Sciatic nerve (tissue), 2 donors: ENCODE results near the gene TASP1. TPM values are rescaled to one million over a fixed set of nuclear protein-coding genes. Genes with fewer than 3 reads are reported as not detected.
"Not testable (repeated sequence)": the region's sequence is repeated elsewhere in the genome, so short reads cannot be mapped to it uniquely, and the experiment has no call there.

Source experiments
- ATAC-seq: fragments of 200-7000 bp; cut with Tn5 transposase; one replicate; pipeline ENCODE4 v1.9.1; 2020; ENCODE audit warnings: mild to moderate bottlenecking, moderate library complexity
- DNase-seq: peaks from one replicate; pipeline ENCODE4 v3.0.0-alpha.2; 2020; ENCODE audit warnings: low spot score
- intact Hi-C: fragments of 100-400 bp; cut with DNase I; formaldehyde crosslinking; loops from one replicate; pipeline ENCODE4 v1.14.2; 2022
- total RNA-seq: library from RNA; stranded (reverse); fragmentation: NEBNext Ultra II Directional; extraction: Animal tissue kit (Norgen Biotek cat#: 25700); gene quantifications from one replicate; pipeline ENCODE4 v1.2.1, GENCODE V29; 2021
- donor health status: DM: no; HTN: no; CAD: no.
- donor health status: DM: no; HTN: no; CAD: no.

TASP1 gene
- total RNA-seq, 1 donor from 2014 or later = 22.7 TPM

DNA sequence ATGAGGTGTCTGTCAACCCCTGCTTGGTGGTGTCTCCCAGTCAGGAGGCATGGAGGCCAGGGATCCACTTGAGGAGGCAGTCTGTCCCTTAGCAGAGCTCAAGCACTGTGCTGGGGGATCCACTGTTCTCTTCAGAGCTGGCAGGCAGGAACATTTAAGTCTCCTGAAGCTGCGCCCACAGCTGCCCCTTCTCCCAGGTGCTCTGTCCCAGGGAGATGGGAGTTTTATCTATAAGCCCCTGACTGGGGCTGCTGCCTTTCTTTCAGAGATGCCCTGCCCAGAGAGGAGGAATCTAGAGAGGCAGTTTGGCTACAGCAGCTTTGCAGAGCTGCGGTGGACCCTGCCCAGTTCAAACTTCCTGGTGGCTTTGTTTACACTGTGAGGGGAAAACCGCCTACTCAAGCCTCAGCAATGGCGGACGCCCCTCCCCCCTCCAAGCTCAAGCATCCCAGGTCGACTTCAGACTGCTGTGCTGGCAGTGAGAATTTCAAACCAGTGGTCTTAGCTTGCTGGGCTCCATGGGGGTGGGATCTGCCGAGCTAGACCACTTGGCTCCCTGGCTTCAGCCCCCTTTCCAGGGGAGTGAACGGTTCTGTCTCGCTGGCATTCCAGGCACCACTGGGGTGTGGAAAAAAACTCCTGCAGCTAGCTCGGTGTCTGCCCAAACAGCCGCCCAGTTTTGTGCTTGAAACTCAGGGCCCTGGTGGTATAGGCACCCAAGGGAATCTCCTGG lies 258.1 kb downstream of the TASP1 start:
- DNase-seq, intact Hi-C loops, ATAC-seq: not testable (repeated sequence)

DNA sequence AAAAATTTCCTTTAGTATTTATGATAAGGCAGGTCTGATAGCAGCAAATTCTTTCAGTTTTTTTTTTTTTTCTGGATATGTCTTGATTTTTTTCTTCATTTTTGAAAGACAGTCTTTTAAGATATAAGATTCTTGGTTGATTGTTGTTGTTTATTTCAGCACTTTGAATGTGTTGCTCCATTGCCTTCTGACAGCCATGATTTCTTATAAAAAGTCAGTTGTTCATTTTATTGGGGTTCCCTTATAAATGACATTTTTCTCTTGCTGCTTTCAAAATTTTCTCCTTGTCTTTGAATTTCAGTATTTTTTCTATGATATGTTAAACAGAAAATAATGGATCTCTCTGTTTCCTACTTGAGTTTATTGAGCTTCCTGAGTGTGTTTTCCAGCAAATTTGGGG lies 265.3 kb downstream of the TASP1 start:
- ATAC-seq = no peak
- DNase-seq = no peak
- intact Hi-C loops = no loop called here

DNA sequence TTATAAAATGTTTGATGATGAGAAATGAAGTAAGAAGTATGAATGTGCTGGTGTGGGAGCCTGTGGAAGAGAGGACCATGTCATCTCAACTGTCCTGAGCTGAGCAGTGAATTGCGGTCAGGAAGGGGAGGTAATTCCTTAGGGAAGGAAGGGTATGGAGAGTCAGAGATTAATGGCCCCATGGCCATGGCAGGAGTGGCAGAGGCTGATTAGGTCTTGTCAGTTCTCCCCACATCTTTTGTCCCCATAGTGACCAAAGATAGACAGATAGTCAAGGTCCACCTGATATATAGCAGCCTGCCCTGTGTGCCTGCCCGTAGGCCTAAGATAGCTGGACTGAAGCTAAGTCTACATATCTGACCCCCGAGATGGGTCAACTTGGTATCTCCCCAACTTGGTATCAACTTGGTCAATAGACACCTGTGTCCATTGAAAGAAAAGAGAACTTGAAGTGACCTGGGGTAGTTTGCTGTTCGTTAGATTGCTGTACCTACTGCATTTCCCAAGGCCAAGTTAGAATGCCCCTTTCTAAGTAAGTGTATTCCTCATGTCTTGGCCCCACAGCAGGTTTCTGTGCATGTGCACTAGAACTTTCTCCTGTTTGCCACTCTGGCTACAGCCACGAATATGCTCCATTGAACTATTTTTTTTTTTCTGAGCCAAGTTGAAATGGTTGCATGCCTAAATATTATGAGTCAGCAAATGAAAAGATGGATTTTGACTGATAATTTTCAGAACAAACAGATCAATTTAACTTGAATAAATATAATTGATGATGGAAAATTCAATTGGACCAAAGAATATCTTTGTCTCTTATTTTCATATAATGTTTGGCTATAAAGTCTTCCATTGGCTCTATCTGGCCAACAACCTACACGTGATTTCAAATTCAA lies 274.2 kb downstream of the TASP1 start:
- intact Hi-C loops = no loop called here
- no peak for DNase-seq
- ATAC-seq = no peak

DNA sequence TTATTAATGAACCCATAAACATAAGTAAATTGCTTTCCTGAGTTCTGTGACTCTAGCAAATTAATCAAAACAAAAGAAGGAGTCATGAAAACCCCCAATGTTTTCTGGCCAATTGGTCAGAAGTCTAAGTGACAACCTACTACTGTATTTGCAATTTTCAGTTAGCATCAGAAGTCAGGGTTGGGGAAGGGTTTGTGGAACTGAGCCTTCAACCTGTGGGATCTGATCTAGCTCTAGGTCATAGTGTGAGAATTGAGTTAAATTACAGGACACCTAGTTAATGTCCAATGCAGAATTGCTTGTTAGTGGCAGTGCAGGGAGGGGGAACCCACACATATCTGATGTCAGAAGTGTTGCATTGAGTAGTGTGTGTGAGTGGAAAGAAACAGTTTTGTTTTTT lies 275.3 kb downstream of the TASP1 start:
- ATAC-seq (no peak), DNase-seq (no peak)
- intact Hi-C loops = no loop called here

DNA sequence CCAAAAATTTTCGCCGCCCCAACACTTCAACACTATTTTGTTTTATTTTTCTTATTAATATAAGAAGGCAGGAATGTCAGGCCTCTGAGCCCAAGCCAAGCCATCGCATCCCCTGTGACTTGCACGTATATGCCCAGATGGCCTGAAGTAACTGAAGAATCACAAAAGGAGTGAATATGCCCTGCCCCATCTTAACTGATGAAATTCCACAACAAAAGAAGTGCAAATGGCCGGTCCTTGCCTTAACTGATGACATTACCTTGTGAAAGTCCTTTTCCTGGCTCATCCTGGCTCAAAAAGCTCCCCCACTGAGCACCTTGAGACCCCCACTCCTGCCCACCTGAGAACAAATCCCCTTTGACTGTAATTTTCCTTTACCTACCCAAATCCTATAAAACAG lies 276.6 kb downstream of the TASP1 start:
- intact Hi-C loops, ATAC-seq, DNase-seq: not testable (repeated sequence)

DNA sequence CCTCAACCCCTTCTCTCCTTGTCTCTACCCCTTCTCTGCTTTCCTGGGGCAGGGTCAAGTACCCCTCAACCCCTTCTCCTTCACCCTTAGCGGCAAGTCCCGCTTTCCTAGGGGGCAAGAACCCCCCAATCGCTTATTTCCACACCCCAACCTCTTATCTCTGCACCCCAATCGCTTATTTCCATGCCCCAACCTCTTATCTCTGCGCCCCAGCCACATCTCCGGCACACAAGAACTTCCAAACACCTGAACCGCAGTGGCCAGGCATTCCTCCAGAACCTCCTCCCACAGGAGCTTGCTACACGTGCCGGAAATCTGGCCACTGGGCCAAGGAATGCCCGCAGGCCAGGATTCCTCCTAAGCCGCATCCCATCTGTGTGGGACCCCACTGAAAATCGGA lies 279.8 kb downstream of the TASP1 start:
- DNase-seq, intact Hi-C loops, ATAC-seq: not testable (repeated sequence)

DNA sequence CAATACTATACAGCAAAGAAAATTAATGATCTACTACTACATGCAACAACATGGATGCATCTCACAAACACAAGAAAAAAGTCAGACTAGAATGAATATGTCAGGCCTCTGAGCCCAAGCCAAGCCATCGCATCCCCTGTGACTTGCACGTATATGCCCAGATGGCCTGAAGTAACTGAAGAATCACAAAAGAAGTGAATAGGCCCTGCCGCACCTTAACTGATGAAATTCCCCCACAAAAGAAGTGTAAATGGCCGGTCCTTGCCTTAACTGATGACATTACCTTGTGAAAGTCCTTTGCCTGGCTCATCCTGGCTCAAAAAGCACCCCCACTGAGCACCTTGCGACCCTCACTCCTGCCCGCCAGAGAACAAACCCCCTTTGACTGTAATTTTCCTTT lies 280.9 kb downstream of the TASP1 start:
- DNase-seq, ATAC-seq, intact Hi-C loops: not testable (repeated sequence)

DNA sequence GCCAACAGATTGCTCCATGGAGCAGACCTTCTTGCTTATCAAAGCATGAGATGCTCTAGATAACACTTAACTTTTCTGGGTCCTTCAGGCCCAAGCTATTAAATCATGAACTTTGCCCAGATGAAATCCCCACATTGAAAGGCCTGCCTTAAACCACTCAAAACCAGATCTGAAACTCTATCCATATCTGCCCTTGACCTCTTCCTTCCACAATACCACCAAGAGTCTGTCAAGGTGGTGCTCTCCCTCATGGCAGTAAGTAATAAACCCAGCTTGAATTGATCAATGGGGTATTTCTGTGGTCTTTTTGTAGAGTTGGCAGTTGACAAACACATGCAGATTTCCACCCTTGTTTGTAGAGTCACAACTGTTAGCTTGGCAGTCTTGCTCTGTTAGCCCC lies 282.1 kb downstream of the TASP1 start:
- DNase-seq (no peak), ATAC-seq (no peak)
- intact Hi-C loops = no loop called here

DNA sequence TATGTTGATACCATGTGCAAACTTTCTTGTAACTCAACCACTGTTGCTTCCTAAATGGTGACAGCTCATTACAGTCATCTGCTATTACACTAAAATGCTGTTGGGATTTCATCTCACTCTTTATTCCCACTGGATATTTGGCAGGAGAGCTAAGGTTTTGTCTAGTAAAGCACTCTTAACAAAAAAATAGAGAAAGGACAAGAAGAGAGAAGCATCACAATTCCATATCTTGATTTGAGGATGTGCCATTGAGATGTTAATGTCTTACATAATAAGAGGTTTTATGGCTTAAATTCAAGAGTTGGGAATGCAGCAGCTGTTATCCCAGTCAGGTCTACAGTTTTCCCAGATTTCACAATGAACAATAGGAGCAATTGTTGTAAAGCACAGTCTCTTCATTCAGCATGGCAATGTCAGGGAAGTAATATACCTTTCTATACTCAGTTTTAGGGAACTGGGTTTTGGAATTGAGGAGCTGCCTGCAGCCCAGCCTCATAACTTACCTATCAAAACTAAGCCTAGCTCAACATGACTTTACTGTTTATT lies 282.7 kb downstream of the TASP1 start:
- DNase-seq (no peak), ATAC-seq (no peak)
- intact Hi-C loops = no loop called here

DNA sequence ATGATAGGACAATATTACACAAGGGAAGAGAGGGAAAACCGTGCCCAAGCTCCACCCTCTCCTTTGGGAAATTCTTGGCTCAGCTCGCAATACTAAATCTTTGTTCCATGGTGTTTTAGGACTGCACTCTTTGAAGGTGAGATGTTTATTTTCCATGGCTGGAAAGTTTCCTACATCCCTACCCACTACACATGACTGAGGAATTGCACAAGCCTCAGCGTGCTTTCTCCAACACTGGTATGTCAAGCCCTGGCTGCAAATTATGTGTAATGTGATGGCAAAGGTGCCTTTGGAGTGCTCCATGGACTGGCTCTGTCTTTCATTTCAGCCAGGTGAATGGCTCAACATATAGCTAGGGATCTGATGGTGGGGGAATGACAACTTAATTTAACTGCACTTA lies 283.3 kb downstream of the TASP1 start:
- intact Hi-C loops = no loop called here
- DNase-seq (no peak), ATAC-seq (peak; percentile 77)

DNA sequence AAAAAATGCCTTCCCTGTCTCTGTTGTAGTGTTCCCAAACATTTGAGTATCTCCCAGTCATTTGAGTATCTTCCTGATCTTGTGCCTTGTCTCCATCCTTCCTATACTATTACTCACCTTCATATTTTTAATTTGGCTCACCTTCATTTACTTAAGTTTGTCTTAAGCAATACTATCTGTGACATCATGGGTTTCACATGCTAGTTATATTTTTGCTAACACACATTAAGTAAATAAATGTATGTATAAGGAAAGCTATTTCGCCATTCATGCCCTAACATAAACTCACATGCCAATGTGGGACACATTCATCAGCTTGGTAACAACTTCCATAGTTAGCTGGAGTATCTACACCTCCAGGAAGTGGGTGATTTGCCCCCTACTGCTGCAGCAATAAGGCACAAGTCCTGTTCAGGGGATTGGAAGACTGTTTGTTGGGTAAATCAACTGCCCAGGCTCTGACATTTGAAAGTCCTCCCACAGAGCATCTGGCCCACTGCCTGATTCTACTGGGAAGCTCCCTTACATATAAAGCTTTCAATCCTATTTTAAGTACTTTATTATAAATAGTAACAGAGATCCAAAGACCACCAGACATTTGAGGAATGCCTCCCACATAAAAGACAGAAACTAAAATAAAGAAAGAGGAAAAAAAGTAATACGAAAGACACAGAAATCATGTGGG lies 285.3 kb downstream of the TASP1 start:
- no peak for DNase-seq
- no peak for ATAC-seq
- intact Hi-C loops = no loop called here

DNA sequence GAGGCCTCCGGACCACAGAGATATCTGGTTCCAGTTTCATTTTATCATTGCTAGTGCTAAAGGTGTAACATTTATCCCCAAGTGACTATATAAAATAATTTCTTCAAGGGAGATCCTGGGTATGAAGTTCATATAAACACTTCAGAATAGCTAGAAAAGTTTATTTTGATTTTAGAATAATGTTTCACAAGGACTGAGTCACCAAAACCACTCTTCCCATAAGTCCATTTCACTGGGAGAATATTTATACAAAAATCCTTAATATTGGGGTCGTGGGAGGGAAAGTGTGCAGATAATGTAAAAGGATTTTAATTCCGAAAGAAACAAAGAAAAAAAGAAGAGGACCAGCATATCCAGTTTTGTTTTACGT lies 289.5 kb downstream of the TASP1 start:
- intact Hi-C loops = no loop called here
- ATAC-seq = no peak
- no peak for DNase-seq

DNA sequence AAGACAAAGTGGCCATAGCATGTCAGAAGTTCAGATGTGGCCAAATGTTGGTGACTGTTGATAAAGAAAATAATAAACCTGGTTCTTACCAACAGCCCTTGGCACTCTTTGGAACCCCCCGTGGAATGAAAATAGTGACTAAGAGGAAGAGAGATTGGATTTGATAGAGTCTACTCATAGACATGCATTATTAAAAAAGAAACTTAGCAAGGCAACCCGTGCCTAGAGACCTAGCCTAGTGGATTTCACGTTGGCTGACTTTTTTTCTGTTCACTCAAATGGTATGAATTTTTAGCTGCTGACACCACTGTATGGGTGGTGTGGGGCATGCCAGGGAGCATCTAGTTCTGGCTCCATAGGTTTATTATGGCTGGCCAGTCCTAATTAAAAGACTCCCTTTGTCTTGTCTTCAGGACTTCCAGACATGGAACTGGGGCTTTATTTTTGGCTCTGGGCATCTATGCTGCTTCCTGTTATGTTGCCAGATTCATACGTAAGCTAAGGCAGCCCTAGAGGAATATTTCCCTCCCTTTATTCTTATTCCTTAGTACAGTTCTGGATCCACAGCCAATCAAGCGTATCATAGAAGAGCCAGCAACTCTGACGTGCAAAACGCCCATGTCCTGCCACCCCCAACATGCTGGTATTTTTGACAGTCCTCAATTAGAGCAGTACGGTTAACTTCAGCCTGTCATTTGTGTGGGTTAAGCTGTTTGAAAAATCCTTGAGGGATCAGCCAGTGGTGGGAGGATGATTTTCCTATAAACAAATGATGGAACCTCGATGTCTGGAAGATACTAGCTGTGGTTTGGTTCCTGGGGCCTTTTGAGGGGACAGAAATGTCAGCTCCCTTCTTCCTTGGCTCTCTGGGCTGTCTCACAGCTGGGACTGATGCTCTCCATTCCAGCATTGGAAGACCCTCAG lies 290.2 kb downstream of the TASP1 start:
- intact Hi-C loops = no loop called here
- no peak for DNase-seq
- no peak for ATAC-seq

DNA sequence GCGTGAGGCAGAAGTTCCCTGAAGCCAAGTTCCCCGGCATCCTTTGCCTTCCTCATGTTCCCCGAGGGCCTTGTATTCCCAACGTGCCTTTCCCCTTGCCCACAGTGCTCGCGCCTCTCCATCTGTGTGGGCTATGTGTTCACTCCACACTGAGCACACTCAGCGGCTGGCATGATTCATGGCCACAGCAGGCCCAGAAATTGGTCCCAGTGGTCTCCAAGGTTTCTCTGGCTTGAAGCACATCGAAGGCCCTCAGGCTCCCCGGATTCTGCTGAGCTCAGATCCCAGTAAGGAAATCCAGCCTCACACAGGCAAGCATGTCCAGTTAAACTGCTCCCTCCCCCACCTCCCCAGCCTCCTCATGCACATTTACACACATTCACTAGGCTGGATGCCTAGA lies 294.1 kb downstream of the TASP1 start:
- DNase-seq (no peak), ATAC-seq (no peak)
- intact Hi-C loops = no loop called here

DNA sequence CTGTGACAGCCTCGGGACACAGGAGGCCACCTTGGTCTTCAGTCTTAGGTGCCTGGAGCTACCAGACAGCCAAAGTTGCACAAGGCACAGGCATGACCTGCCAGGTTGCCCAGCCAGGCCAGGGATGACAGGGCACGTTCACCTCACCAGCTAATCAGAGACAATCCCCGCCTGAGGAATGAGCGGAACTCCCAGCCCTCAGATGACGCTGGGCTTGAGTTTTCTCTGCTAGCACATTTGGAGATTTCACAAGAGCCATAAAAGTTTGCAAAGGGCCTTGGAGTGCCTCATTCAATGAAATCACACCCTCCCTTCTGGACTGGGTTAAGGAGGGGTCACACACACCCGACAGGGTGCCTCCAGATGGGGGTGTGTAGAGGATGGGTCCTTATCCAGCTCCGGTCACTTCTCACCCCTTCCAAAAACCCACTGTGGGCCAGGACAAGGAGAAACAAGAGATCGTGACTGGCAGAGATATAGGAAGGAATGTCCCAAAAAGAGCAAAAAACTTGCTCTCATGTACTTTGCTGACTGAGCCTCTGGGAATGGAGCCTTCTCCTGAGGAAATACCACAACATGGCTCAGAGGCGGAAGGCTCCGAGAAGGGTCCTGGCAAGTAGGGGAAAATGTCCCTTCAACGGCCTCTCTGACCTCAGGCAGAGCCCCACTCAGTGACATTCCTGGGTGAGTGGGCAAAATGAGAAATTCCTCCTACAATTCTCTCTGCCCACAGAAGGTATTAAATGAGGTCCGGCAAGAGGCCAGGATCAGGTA lies 296.1 kb downstream of the TASP1 start:
- intact Hi-C loops = no loop called here
- DNase-seq (no peak), ATAC-seq (peak; percentile 50)

DNA sequence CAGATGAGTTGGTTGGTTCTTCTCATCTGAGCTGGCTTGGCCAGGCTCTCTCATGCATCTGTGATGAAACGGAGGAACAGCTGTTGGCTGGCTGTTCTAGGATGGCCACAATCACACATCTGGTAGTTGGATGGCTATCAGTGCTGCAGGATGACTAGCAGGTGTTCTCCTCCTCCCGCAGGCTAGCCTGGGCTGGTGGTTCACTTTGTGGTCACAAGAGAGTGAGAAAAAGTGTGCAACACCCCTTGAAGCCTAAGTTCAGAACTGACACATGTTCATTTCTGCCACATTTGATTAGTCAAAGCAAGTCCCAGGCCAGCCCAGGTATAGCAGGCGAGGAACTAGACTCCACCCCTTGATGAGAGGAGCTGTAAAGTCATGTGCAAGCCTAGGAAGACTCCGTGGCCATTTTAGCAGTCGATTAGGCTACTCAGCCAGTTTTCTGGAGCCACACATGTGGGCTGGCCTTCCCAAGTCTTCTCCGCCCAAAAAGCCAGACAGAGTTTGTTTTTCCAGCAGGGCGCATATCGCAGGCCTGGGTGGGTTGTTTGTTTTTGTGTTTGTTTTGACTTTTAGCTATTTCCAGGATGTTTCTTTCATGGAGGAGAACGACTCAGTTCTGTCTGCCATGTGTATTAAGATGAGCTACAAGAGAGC lies 296.9 kb downstream of the TASP1 start:
- intact Hi-C loops = no loop called here
- no peak for ATAC-seq
- DNase-seq = no peak

DNA sequence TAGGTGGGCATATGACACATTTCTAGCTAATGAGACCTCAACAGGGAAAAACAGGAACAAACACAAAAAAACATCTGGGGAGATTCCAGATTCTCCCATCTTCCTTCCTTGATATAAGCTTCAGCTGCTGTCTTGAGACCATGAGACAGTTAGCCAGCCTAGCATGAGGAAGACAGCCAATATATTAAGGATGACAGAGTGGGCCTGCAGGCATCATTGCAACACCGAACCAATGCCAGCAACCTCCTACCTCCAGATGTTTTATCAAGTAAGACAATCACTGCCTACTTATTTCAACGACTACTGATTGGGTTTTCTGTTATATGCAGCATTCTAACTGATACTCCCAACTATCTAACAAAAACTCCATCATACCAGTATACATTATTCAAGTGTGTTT lies 298.6 kb downstream of the TASP1 start:
- intact Hi-C loops = no loop called here
- DNase-seq (no peak), ATAC-seq (no peak)
